ENCODE results near the gene ITGB7. TPM values are rescaled to one million over a fixed set of nuclear protein-coding genes. Genes with fewer than 3 reads are reported as not detected.

Gene ITGB7
- total RNA-seq, 2 experiments from 2014 or later: 168 to 169 TPM

DNA sequence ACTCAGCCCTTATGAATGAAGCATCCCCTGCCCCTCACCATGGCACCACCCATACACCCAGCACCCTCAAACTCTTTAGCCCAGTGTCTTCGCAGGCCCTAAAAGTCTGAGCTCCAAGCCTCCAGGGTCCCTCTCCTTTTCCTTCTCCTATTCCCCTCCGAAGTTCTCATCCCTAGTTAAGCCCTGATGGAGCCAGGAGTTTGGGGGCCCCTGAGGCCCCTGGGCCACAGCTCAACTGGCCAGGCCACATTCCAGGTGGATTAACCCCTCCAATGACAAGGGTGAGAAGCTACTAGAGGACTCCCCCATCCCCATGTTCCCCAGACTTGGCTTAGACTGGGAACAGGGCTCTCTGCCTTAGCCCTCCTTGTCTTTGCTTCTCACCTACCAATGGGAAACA, 22.4 kb upstream of the ITGB7 start:
- no peaks in the 10 kb centered on the region for H3K27me3 Mint-ChIP-seq
- ChIA-PET POLR2A (no interaction called here), CTCF (interaction anchor here (1.0 to 3.1 kb wide), 4 partner anchors 15 to 92 kb away, joined by 3 to 12 read pairs (median 4); partner anchors contain the start of gene AAAS)
- H3K27ac Mint-ChIP-seq: peak overlapping the region; percentile 53
- no peak overlapping the region for H3K4me3 Mint-ChIP-seq
- no peaks in the 10 kb centered on the region for H3K9me3 Mint-ChIP-seq
- intact Hi-C loops (cut with micrococcal nuclease): no loop called here
- no peak for DNase-seq
- peaks cover 70% of the 10 kb centered on the region for H3K4me1 Mint-ChIP-seq (ENCODE audit: low read depth)
- no peaks in the 10 kb centered on the region for H3K36me3 Mint-ChIP-seq

DNA sequence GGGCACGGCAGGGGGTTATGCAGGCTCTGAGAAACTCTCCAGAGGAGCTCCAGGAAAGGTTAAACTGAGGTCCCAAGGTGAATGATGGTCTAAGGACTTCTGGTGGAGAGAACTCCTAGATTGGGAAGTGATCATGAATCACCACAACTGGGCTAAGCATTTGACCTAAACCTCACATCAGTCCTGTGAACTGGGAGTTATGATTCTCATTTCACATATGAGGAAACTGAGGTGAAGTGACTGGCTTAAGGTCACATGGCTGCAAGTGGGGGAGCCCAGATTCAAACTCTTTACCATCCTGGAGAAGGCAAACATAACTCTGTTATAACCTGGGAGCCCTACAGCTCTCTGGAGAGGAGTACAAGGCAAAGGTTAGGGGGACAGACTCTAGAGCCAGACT, 20.8 kb upstream of the ITGB7 start:
- Mint-ChIP-seq H3K36me3 (no peaks in the 10 kb centered on the region), H3K4me1 (ENCODE audit: low read depth) (peaks cover 72% of the 10 kb centered on the region), H3K27ac (peak overlapping the region; percentile 16), H3K4me3 (no peak overlapping the region), H3K27me3 (no peaks in the 10 kb centered on the region), H3K9me3 (no peaks in the 10 kb centered on the region)
- intact Hi-C loops (cut with micrococcal nuclease): no loop called here
- ChIA-PET POLR2A (interaction anchor here (1.0 kb wide), 1 partner anchor 65 kb away, joined by 3 read pairs; no protein-coding TSS in a partner anchor), CTCF (interaction anchor here (1.5 to 3.1 kb wide), 2 partner anchors 14 to 16 kb away, joined by 3 to 12 read pairs; no protein-coding TSS in a partner anchor)
- DNase-seq: no peak

DNA sequence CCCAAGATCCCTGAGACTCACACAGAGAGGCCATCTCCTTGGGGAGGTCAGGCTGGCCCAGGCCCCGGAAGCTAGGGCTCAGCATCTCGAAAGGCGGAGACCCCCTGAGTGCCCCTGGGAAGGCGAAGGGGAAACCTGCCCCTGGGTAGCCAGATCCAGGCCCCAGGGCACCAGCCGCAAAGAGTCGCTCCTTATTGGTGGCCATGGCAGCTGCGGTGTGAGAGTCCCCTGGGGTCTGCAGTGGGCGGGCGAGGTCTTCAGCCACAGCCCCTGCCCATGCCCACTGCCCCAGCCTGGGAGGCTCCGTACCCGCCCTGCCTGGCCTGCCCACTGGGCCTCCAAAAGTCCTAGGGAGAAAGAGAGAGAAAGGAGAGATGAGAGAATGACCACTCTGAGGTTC, 20.3 kb upstream of the ITGB7 start:
- CTCF ChIA-PET: interaction anchor here (1.5 to 3.1 kb wide), 2 partner anchors 13 to 15 kb away, joined by 3 to 12 read pairs; no protein-coding TSS in a partner anchor
- POLR2A ChIA-PET: no interaction called here
- H3K4me3 Mint-ChIP-seq: no peak overlapping the region
- intact Hi-C loops (cut with micrococcal nuclease): no loop called here
- H3K4me1 Mint-ChIP-seq (ENCODE audit: low read depth): peaks cover 72% of the 10 kb centered on the region
- H3K9me3 Mint-ChIP-seq: no peaks in the 10 kb centered on the region
- H3K36me3 Mint-ChIP-seq: no peaks in the 10 kb centered on the region
- H3K27me3 Mint-ChIP-seq: no peaks in the 10 kb centered on the region
- DNase-seq: no peak
- H3K27ac Mint-ChIP-seq: peak overlapping the region; percentile 16

DNA sequence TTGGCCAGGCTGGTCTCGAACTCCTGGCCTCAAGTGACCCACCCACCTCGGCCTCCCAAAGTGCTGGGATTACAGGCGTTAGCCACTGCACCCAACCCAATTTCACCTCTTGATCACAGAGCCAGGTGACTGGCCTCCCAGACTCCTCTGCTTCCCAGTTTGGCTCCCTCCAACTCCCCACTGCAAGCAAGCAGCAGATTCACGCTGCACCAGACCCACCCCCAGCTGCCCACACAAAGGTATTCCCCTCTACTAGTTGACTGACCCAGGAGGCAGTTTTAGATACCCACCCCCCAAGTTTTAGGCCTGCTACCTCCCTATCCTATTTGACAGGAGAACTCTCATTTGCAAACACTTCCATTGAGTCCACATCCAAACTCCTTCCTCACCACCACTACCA, 19.8 kb upstream of the ITGB7 start:
- H3K4me1 Mint-ChIP-seq (ENCODE audit: low read depth): peaks cover 76% of the 10 kb centered on the region
- H3K9me3 Mint-ChIP-seq: no peaks in the 10 kb centered on the region
- intact Hi-C loops (cut with micrococcal nuclease): no loop called here
- peak overlapping the region; percentile 14 for H3K27ac Mint-ChIP-seq
- H3K36me3 Mint-ChIP-seq: no peaks in the 10 kb centered on the region
- POLR2A ChIA-PET: no interaction called here
- no peak for DNase-seq
- H3K27me3 Mint-ChIP-seq: no peaks in the 10 kb centered on the region
- CTCF ChIA-PET: interaction anchor here (3.1 kb wide), 1 partner anchor 13 kb away, joined by 12 read pairs; no protein-coding TSS in a partner anchor
- no peak overlapping the region for H3K4me3 Mint-ChIP-seq

DNA sequence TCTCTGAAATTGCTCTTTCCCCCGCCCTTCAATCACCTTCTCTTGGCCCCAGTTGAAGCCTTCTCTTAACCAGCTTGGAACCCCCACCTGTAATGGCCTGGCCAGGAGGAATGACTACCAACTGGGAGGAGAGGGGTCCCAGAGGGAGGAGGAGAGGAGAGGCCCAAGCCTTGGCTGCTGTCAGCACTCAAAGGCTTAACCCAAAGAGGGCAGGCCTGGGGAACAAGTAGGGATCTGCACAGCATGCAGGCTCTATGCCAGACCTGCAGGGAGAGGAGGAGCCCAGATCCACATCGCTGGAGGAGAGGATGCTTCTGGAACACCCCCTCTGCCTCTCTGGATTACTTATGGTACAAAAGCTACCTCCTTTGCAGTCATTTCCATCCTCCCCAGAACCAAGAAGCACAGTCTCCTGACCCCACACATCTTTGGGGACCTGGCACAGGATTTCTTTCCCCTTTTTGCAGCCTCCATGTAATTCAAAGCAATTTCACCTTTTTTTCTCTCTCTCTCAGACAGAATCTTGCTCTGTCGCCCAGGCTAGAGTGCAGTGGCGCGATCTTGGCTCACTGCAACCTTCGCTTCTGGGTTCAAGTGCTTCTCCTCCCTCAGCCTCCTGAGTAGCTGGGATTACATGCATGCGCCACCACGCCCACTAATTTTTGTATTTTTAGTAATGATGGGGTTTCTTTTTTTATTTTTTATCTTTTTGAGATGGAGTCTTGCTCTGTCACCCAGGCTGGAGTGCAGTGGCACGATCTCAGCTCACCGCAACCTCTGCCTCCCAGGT, 18.8 kb upstream of the ITGB7 start:
- intact Hi-C loops (cut with micrococcal nuclease): no loop called here
- Mint-ChIP-seq H3K27me3 (no peaks in the 10 kb centered on the region), H3K4me1 (ENCODE audit: low read depth) (peaks cover 70% of the 10 kb centered on the region), H3K4me3 (no peak overlapping the region), H3K27ac (peak overlapping the region; percentile 28), H3K36me3 (no peaks in the 10 kb centered on the region), H3K9me3 (no peaks in the 10 kb centered on the region)
- DNase-seq: no peak
- ChIA-PET POLR2A (interaction anchor here (1.3 kb wide), 1 partner anchor 25 kb away, joined by 3 read pairs; no protein-coding TSS in a partner anchor), CTCF (interaction anchor here (0.6 to 1.5 kb wide), 2 partner anchors 96 to 127 kb away, joined by 3 to 5 read pairs; partner anchors contain the start of gene AAAS)

DNA sequence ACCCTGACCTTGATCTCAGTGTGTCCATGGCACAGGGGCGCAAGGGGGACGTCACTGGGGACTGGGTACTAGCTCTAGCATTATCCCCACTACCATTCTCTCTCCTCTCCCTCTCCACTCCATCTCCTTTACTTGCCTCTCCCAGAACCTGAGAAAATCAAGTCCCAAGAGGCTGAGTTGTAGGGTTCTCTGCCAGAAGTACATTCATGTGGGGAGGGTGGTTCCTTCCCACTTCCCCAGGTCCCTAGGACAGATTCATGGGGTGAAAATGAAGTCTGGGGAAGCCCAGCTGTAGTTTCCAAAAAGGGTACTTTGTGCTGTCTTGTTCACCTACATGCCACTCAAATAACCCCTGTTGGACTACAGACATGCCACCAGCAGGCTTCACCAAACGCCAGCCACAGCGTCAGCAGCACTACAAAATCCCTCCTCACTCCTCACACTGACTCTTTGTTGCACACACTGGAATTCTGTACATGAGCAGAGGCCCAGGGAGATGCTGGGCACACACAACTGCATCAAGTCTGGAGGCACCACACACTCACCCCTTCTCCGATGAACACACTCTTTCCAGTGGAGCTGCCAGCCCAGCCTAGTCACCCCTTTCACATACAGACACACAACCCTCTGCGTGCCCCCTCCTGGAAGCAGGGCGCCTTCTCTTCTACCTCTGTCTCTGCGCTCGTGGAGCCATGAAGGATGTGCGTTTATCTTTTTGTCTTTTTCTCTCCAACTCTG, 18.0 kb upstream of the ITGB7 start:
- peaks cover 66% of the 10 kb centered on the region for H3K4me1 Mint-ChIP-seq (ENCODE audit: low read depth)
- no peak overlapping the region for H3K4me3 Mint-ChIP-seq
- H3K9me3 Mint-ChIP-seq: no peaks in the 10 kb centered on the region
- intact Hi-C loops (cut with micrococcal nuclease): loop anchor here (5.0 kb wide), 1 partner anchor 227 kb away; the partner anchor contains the start of gene PCBP2
- CTCF ChIA-PET: interaction anchor here (0.6 to 1.9 kb wide), 3 partner anchors 11 to 126 kb away, joined by 3 to 10 read pairs (median 5); partner anchors contain the start of gene AAAS
- no peaks in the 10 kb centered on the region for H3K36me3 Mint-ChIP-seq
- no peak for DNase-seq
- H3K27me3 Mint-ChIP-seq: no peaks in the 10 kb centered on the region
- POLR2A ChIA-PET: interaction anchor here (1.3 kb wide), 1 partner anchor 26 kb away, joined by 3 read pairs; no protein-coding TSS in a partner anchor
- peak overlapping the region; percentile 28 for H3K27ac Mint-ChIP-seq

DNA sequence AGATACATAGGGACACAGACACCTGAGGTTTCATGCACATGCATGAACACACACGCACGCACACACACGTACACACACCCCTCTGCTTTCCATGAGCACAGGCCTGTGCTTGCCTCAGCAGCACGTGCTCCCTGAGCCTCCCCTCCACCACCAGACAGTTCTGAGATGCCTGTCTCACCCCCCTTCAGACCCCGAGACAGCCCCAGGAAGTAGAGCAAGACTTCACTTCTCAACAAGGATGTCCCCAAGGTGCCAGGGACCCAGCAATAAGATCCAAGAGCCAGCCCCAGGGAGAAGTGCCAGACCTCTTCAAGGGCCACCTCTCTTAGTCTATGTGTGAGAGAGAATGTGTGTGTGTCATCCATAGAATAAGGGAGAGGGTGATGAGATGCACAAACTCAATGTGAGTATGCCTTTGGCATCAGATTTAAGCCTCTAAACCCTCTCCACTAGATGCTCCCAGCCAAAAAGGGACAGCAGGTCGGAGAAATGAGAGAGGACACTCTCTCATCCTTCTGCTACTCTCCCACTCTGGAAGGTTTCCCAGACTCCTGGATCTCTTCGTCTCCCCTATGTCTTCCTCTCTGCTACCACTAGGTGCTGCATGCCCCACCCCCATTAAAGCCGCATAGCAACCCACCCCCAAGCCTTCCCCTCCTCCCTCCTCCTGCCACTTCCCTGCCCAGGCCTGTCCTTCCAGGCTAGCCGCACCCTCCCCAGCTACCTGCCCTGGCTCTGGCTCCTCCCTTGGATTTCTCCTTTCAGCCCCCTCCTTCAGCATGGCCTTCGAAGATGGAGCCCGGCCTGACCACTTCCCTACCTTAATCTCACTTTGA, 17.2 kb upstream of the ITGB7 start:
- H3K27me3 Mint-ChIP-seq: no peaks in the 10 kb centered on the region
- intact Hi-C loops (cut with micrococcal nuclease): loop anchor here (5.0 kb wide), 1 partner anchor 228 kb away; the partner anchor contains the start of gene PCBP2
- peaks cover 2% of the 10 kb centered on the region for H3K36me3 Mint-ChIP-seq
- no peaks in the 10 kb centered on the region for H3K9me3 Mint-ChIP-seq
- peaks cover 62% of the 10 kb centered on the region for H3K4me1 Mint-ChIP-seq (ENCODE audit: low read depth)
- no peak for DNase-seq
- peak overlapping the region; percentile 66 for H3K27ac Mint-ChIP-seq
- POLR2A ChIA-PET: no interaction called here
- CTCF ChIA-PET: interaction anchor here (1.5 to 1.9 kb wide), 2 partner anchors 11 to 97 kb away, joined by 5 to 10 read pairs; partner anchors contain the start of gene AAAS
- no peak overlapping the region for H3K4me3 Mint-ChIP-seq

DNA sequence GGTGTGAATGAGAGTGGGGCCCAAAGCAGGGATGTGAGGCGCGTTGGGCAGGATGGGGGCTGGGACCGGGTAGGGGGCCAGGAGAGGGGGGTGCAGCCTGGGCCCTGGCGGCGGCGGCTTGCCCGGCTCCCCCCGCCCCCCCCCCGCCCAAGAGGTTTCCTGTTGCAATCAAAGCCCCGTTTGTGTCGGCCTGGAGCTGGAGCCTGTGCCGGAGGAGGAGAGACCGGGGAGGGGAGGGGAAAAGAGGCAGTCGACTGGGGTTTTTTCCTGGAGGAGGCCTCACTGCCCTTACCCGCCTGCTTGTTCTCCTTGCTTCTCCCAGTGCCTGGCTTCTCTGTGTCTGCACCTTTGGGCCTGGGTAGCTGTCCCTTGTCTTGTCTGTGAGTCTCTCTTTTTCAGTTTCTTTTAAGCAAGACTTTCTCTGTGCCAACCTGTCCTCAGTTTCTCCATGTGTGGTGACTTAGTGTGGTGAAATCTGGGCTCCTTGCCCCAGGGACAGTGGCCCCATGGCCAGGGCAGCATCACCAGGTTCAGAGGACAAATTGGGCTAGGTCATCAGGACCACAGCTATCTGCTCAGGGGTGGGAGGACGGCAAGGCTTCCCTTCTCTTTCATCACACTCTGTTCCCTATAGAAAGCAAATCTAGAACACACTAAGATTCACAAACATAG, 16.5 kb upstream of the ITGB7 start:
- ChIA-PET POLR2A (interaction anchor here (1.0 to 1.4 kb wide), 2 partner anchors 9 to 13 kb away, joined by 3 to 4 read pairs; no protein-coding TSS in a partner anchor), CTCF (interaction anchor here (1.9 kb wide), 1 partner anchor 10 kb away, joined by 10 read pairs; no protein-coding TSS in a partner anchor)
- no peaks in the 10 kb centered on the region for H3K9me3 Mint-ChIP-seq
- peaks cover 63% of the 10 kb centered on the region for H3K4me1 Mint-ChIP-seq (ENCODE audit: low read depth)
- H3K27ac Mint-ChIP-seq: peak overlapping the region; percentile 69
- H3K27me3 Mint-ChIP-seq: no peaks in the 10 kb centered on the region
- H3K4me3 Mint-ChIP-seq: peak overlapping the region; percentile 65
- peak; percentile 48 for DNase-seq
- H3K36me3 Mint-ChIP-seq: peaks cover 5% of the 10 kb centered on the region
- intact Hi-C loops (cut with micrococcal nuclease): loop anchor here (5.0 kb wide), 1 partner anchor 229 kb away; the partner anchor contains the start of gene PCBP2

DNA sequence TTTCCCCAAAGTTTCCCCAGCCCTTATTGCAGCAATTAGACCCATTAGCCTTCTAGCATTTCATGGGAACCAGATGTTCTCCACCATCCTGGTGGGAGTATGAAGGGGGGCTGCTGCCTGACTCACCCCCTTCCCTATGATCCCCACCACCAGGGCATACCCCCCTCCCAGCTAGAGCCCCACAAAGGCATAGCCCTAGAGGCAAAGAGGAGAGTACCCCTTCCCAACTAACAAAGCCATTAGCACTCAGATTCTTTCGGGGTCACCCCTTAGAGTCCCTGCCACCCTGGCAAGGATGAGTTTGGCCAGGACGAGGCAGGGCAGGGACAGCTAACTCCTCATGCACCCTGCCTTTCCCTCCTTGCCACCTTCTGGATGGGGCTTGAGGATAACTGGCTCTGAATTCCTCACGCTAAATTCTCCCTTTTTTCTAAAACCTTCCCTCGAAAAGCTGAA, 15.8 kb upstream of the ITGB7 start:
- H3K36me3 Mint-ChIP-seq: peaks cover 5% of the 10 kb centered on the region
- no peaks in the 10 kb centered on the region for H3K9me3 Mint-ChIP-seq
- ChIA-PET POLR2A (interaction anchor here (0.6 to 1.4 kb wide), 3 partner anchors 10 to 45 kb away, joined by 3 to 5 read pairs (median 4); partner anchors contain the start of gene ESPL1), CTCF (interaction anchor here (0.6 to 1.9 kb wide), 3 partner anchors 9 to 76 kb away, joined by 3 to 10 read pairs (median 6); no protein-coding TSS in a partner anchor)
- peaks cover 64% of the 10 kb centered on the region for H3K4me1 Mint-ChIP-seq (ENCODE audit: low read depth)
- intact Hi-C loops (cut with micrococcal nuclease): loop anchor here (5.0 kb wide), 1 partner anchor 229 kb away; the partner anchor contains the start of gene PCBP2
- peak overlapping the region; percentile 92 for H3K27ac Mint-ChIP-seq
- peak overlapping the region; percentile 65 for H3K4me3 Mint-ChIP-seq
- DNase-seq: no peak
- no peaks in the 10 kb centered on the region for H3K27me3 Mint-ChIP-seq

DNA sequence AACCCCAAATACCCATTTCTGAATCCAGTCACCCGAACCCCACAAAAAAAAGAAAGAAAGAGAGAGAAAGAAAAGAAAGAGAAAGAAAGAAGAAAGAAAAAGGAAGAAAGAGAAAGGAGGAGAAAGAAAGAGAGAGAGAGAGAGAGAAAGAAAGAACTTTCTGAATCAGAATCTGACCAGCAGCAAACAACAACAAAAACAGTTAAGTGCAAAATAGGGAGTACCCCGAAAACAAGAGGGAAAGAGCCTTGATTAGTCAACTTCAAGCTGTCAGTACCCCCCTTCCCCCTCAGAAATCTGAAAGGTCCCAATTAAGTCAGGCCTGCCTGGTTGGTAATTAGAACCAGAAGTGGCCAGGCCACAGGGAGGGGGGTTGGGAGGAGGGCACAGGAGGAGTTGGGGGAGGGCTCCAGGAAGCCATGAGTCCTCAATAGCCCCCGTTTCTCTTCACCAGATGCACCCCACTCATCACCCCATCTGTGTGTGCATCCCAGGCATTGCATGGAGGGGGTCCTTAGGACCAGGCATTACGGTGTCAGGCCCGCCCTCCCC, 15.2 kb upstream of the ITGB7 start:
- ChIA-PET CTCF (interaction anchor here (0.6 to 0.9 kb wide), 2 partner anchors 9 to 76 kb away, joined by 3 to 6 read pairs; no protein-coding TSS in a partner anchor), POLR2A (interaction anchor here (0.6 to 1.4 kb wide), 2 partner anchors 10 to 46 kb away, joined by 3 to 5 read pairs; partner anchors contain the start of gene ESPL1)
- Mint-ChIP-seq H3K36me3 (peaks cover 5% of the 10 kb centered on the region), H3K27me3 (no peaks in the 10 kb centered on the region), H3K9me3 (no peaks in the 10 kb centered on the region), H3K27ac (peak overlapping the region; percentile 92), H3K4me3 (peak overlapping the region; percentile 65), H3K4me1 (ENCODE audit: low read depth) (peaks cover 67% of the 10 kb centered on the region)
- DNase-seq: no peak
- intact Hi-C loops (cut with micrococcal nuclease): loop anchor here (5.0 kb wide), 1 partner anchor 230 kb away; the partner anchor contains the start of gene PCBP2

All from activated CD4-positive, alpha-beta memory T cell treated with anti-CD3 and anti-CD28 coated beads for 36 hours (primary cell).